Skeletal muscle tissue (tissue), 4 donors: Measurements from ENCODE around the gene EIPR1. TPM values are rescaled to one million over a fixed set of nuclear protein-coding genes. Genes with fewer than 3 reads are reported as not detected.
A peak's percentile ranks its signal among the peaks of the same experiment; 100 is the strongest.

Experiments used
- H3K27ac ChIP-seq: one replicate; pipeline ENCODE4 v1.7.0; 2013; ENCODE audit warnings: mild to moderate bottlenecking, low read depth, low read length, inconsistent platforms
- H3K27me3 ChIP-seq, 3 donors: one replicate each; pipeline ENCODE4 v1.7.0; 2013; ENCODE audit warnings: low read length in 3 of 3; ENCODE audit not compliant: control insufficient read depth in 3 of 3, insufficient read depth in 3 of 3
- H3K36me3 ChIP-seq, 3 donors: one replicate each; pipeline ENCODE4 v1.7.0; 2013; ENCODE audit warnings: low read length in 3 of 3; ENCODE audit not compliant: control insufficient read depth in 3 of 3, insufficient read depth in 3 of 3
- H3K4me1 ChIP-seq, 3 donors: one replicate each; pipeline ENCODE4 v1.7.0; 2013; ENCODE audit warnings: low read length in 3 of 3, mild to moderate bottlenecking in 3 of 3; ENCODE audit not compliant: control insufficient read depth in 3 of 3, insufficient read depth in 3 of 3
- H3K4me3 ChIP-seq, 3 donors: one replicate each; pipeline ENCODE4 v1.7.0; 2013; ENCODE audit warnings: low read length in 3 of 3
- H3K9ac ChIP-seq, 3 donors: one replicate each; pipeline ENCODE4 v1.7.0; 2013; ENCODE audit warnings: low read length in 3 of 3, mild to moderate bottlenecking in 3 of 3, moderate library complexity in 2 of 3, low read depth in 1 of 3
- H3K9me3 ChIP-seq, 3 donors: one replicate each; pipeline ENCODE4 v1.7.0; 2013; ENCODE audit warnings: low read length in 3 of 3; ENCODE audit not compliant: control insufficient read depth in 3 of 3
- total RNA-seq: library from RNA; depleted of rRNA; stranded (reverse); fragments of >200 nt; gene quantifications from one replicate; pipeline ENCODE4 v1.2.3, GENCODE V29; 2014
- donor health status: Osteomylitis.

Gene EIPR1
- total RNA-seq, 1 donor from 2014 or later, result 12.0 TPM

DNA sequence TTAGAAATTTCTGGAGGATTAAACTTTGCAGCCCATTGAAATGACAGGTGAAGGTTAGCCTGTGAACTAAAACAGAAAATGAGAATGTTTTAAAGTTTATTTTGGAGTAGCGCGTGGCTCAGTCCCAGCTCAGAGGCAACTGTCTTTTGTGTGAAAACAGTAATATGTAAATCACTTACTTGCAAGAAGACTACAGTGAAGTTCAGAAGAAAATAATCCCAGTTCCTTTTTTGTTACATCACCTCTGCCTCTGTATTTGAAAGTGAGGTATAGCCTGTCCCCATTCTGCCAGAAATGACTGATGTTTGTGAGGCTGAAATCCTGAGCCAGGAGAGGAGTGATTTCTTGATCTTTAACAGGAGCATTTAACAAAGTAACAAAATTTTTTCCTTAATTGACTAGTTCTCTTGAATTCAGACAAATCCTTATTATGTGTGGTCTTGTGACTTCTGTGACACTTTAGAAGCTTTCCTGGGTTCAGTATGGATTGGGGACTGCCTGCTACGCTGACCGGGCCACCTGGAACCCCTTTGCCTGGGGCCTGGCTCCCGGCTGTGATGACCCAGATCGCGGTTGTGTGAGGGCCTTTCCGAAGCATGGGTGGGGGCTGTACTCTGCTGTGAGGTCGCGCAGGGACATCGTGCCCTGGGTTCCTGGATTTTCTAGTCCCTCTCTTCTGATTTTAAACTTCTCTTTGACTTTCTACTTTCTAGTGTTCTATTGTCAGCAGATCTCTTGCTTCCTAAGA is 26.1 kb upstream of the EIPR1 start:
- Histone ChIP-seq H3K9me3 (no peaks in the 10 kb centered on the region), H3K4me3 (no peak overlapping the region), H3K27me3 (no peaks in the 10 kb centered on the region), H3K4me1 (peaks cover 12 to 23% (median 14%) of the 10 kb centered on the region in 3 donors), H3K27ac (no peak overlapping the region), H3K36me3 (peaks cover 9 to 16% (median 12%) of the 10 kb centered on the region in 3 donors), H3K9ac (no peak overlapping the region)

DNA sequence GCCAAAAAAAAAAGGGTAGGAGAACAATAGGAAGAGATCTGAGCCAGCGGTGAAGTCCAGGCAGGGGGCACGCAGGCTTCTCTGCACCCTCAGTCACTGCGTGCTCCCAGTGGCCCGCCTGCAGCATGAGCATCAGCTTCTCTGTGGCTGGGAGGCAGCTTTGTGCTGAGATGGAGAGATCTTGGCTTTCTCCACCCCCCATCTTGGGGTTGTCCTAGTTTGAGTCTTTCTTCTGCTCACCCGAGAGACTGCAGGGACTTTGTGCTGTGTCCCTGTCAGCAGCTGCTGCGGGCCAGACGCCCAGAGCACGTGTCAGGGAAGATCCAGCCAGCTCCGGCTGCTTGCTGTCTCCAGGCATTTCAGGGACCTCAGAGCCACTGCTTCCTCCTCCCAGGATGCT is 22.2 kb upstream of the EIPR1 start:
- Histone ChIP-seq H3K4me3 (peak overlapping the region in 2 of 3 donors; percentile 33 to 41), H3K27me3 (no peaks in the 10 kb centered on the region), H3K4me1 (peaks cover 9 to 18% (median 14%) of the 10 kb centered on the region in 3 donors), H3K27ac (no peak overlapping the region), H3K9me3 (peaks cover 0 to 7% (median 3%) of the 10 kb centered on the region in 3 donors), H3K36me3 (peaks cover 9 to 16% (median 12%) of the 10 kb centered on the region in 3 donors), H3K9ac (peak overlapping the region in 1 of 3 donors; percentile 16)

DNA sequence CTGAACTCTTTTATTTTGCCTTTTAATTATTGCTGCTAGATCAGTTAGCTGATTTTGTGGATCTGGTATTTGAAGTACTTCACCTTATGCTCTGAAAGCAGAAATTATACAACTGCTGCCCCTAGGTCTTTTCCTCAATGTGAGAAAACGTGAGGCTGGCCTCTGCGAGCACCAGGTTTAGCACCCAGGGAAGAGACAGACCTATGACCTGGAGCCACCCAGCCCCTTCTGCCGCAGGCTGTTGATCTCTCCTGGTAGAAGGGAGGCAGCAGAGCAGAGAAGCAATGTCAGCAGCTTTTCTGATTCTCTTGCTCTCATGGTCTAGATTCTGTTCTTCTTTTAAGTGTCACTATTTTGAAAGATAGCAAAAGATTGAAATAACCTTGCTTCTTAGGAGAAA is 21.8 kb upstream of the EIPR1 start:
- peaks cover 9 to 16% (median 12%) of the 10 kb centered on the region in 3 donors for H3K36me3 ChIP-seq
- peaks cover 9 to 18% (median 14%) of the 10 kb centered on the region in 3 donors for H3K4me1 ChIP-seq
- no peak overlapping the region for H3K27ac ChIP-seq
- no peak overlapping the region for H3K4me3 ChIP-seq
- no peak overlapping the region for H3K9ac ChIP-seq
- peaks cover 0 to 7% (median 3%) of the 10 kb centered on the region in 3 donors for H3K9me3 ChIP-seq
- no peaks in the 10 kb centered on the region for H3K27me3 ChIP-seq

DNA sequence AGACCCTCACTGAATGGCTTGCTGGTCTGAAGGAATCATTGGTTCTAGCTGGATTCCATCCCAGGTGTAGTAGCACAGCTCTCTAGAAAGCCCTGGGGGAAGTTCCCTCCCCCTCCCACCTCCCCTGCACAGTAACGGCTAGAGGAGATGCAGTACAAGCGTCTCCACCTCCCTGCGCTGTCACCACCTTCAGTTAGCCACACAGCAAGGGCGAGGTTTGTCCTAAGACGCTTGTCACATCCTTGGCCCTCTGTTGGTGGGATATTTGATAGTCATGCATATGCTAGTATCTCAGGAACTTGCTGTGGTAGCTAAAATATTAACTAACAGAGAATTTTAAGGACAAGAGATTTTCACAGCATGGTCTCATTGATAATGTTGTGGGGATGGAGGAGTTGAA is 21.2 kb upstream of the EIPR1 start:
- Histone ChIP-seq H3K9me3 (peaks cover 0 to 7% (median 3%) of the 10 kb centered on the region in 3 donors), H3K27ac (no peak overlapping the region), H3K27me3 (no peaks in the 10 kb centered on the region), H3K9ac (no peak overlapping the region), H3K36me3 (peaks cover 9 to 19% (median 12%) of the 10 kb centered on the region in 3 donors), H3K4me3 (no peak overlapping the region), H3K4me1 (peaks cover 9 to 18% (median 14%) of the 10 kb centered on the region in 3 donors)

DNA sequence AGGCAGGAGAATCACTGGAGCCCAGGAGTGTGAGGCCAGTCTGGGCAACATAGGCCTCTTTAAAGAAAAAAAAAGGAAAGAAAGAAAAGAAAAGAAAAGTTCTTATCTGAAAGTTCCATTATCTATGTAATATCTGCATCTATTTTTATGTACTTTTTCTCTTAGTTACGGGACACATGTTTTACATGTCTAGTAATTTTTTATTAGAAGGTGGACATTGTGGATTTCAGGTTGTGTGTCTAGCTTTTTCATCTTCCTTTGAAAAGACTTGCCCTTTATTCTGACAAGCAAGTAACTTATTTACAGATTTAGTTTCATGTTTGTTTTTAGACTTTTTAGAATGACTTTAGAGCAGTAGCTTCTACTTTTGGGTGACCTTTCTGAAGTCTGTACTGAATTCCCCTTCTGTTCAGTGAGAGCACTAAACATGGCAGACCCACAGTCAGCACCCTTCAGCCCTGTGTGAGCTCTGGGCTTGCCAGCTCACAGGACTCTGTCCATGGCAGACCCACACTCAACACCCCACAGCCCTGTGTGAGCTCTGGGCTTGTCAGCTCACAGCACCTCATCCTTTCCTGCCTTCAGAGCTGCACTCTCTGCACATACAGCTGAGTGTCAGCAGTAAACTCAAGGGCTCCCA is 19.4 kb upstream of the EIPR1 start:
- Histone ChIP-seq H3K4me3 (no peak overlapping the region), H3K9ac (no peak overlapping the region), H3K36me3 (peaks cover 6 to 17% (median 8%) of the 10 kb centered on the region in 3 donors), H3K9me3 (peaks cover 0 to 7% (median 3%) of the 10 kb centered on the region in 3 donors), H3K4me1 (peaks cover 9 to 18% (median 14%) of the 10 kb centered on the region in 3 donors), H3K27ac (no peak overlapping the region), H3K27me3 (no peaks in the 10 kb centered on the region)

DNA sequence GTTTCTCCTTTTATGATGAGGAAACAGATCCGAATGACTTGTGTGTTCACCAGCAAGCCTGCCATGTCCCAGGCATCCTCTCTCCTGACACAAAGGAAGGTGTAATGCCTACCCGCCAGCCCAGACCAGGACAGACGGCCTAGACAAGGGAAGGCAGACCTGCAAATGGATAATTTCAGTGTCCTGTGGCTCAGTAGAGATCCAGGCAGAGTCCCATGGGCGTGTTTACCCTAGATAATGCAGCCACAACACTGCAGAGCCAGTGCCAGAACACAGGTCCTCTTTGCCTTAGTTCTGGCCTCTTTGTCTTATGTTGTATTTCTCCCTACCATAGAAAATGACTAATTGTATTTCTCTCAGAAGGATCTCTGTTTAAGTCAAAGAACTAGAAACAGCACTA is 14.6 kb upstream of the EIPR1 start:
- Histone ChIP-seq H3K9me3 (peaks cover 0 to 6% (median 3%) of the 10 kb centered on the region in 3 donors), H3K4me1 (no peaks in the 10 kb centered on the region), H3K9ac (no peak overlapping the region), H3K4me3 (no peak overlapping the region), H3K36me3 (peaks cover 24 to 41% (median 29%) of the 10 kb centered on the region in 3 donors), H3K27ac (no peak overlapping the region), H3K27me3 (no peaks in the 10 kb centered on the region)

DNA sequence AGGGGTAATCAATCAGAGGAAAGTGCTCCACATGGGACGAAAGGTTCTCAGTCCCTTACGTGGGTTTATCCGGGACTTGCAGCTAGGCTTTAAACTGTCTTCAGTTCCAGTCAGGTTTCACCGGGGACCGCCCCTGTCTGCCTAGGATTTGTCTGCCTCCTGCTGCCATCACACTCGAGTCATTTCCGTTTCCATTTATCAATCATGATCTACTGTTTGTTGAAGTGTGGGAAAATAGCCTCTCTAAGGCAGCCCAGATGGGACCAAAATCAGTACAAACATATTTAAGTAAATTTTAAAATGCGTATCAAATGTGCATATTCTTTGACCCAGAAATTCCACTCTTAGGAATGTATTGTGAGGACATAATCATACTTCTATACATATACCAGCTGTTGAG is 12.4 kb upstream of the EIPR1 start:
- Histone ChIP-seq H3K27me3 (no peaks in the 10 kb centered on the region), H3K4me3 (no peak overlapping the region), H3K9ac (no peak overlapping the region), H3K27ac (no peak overlapping the region), H3K36me3 (peaks cover 23 to 41% (median 29%) of the 10 kb centered on the region in 3 donors), H3K9me3 (no peaks in the 10 kb centered on the region), H3K4me1 (no peaks in the 10 kb centered on the region)

DNA sequence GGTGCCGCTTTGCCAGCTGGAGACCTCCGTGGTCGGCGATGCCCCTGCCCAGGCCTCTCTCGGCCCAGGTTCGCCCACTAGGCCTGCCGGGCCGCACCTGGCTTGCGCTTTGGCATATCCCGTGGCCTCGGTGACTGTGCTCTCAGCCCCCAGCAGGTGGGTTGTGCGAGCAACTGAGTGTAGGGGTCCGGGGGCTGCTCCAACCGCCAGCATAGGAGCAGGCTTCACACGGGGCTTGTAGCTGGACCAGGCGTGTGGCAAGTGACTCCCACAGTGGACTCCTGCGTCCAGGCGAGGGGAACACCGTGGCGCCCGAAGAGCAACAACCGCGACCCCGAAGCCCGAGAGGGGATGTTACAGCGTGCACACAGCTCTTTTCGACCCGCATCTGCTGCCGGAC is 11.6 kb upstream of the EIPR1 start:
- Histone ChIP-seq H3K27me3 (no peaks in the 10 kb centered on the region), H3K9me3 (no peaks in the 10 kb centered on the region), H3K36me3 (peaks cover 23 to 41% (median 29%) of the 10 kb centered on the region in 3 donors), H3K4me1 (no peaks in the 10 kb centered on the region), H3K4me3 (no peak overlapping the region), H3K27ac (no peak overlapping the region), H3K9ac (no peak overlapping the region)

DNA sequence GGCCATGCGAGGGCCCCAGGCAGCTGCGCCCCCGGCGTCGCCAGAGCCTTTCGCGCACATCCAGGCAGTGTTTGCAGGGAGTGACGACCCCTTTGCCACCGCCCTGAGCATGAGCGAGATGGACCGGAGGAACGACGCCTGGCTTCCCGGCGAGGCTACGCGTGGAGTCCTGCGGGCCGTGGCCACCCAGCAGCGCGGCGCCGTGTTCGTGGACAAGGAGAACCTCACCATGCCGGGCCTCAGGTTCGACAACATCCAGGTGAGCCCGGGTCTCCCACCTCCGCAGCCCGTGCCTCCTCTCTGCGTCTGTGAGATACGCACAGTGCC is 10.8 kb upstream of the EIPR1 start:
- H3K36me3 ChIP-seq, result peaks cover 23 to 36% (median 29%) of the 10 kb centered on the region in 3 donors
- no peak overlapping the region for H3K9ac ChIP-seq
- no peaks in the 10 kb centered on the region for H3K27me3 ChIP-seq
- H3K9me3 ChIP-seq, result no peaks in the 10 kb centered on the region
- no peaks in the 10 kb centered on the region for H3K4me1 ChIP-seq
- no peak overlapping the region for H3K27ac ChIP-seq
- no peak overlapping the region for H3K4me3 ChIP-seq
